GM21515 (cell line): ENCODE measurements around the gene LONP2.
"Not testable (repeated sequence)": the region's sequence is repeated elsewhere in the genome, so short reads cannot be mapped to it uniquely, and the experiment has no call there.

ENCODE experiments used
- ATAC-seq: cut with Tn5 transposase; IDR thresholded peaks from one replicate; pipeline ENCODE4 v1.9.1; 2021; ENCODE audit not compliant: unreplicated experiment

LONP2 gene

DNA sequence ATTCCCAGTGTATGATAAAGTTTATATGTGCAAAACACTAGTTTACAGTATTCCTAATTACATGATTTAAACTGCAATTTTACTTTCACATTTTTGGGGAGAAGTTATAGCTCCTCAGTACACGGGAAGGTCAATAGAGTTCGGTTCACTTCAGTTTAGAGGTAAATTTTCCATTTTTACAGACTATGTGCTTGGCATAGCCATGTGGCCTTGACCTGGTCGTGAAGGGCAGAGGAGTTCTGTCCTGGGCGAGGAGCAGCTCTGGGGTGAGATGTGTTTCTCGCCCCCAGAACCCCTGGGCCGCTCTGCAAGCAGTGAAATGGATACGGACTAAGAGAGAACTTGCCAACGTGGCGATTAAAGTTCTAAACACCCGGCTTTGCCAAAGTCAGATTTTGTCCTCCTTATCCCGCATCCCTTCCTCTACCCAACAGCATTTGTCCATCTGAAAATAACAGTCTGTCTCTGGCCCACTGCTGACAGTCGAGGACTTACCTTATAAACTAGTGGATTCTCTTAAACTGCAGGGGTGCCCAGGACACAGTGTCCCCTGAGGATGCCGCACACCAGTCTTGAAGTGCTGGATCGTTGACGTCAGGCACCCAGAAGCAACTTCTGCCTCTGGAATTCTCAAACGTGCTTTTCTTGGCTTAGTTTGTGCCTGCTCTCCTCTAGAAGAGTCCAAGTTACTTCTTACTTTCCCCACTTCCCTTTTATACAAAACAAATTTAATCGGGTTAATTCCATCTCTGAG lies 142.6 kb downstream of the LONP2 start:
- no peak for ATAC-seq

DNA sequence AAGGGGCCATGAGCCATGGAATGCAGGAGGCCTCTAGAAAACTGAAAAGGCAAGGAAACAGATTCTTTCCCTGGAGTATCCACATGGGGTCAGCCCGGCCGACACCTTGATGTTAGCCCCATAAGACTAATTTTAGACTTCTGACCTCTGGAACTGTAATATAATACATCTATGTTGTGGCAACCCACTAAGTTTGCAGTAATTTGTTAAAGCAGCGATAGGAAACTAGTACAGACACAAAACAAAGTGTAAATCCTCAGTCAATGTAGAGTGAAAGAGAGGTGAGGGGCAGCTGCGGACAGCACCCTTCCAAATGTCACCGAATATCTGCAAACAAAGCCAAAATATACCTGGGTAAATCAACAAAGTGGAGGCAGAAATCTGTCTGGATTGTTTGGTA lies 148.3 kb downstream of the LONP2 start:
- no peak for ATAC-seq

GRCh38 chr16:48393485-48394354 lies 149.6 kb downstream of the LONP2 start:
- ATAC-seq, result no peak

DNA sequence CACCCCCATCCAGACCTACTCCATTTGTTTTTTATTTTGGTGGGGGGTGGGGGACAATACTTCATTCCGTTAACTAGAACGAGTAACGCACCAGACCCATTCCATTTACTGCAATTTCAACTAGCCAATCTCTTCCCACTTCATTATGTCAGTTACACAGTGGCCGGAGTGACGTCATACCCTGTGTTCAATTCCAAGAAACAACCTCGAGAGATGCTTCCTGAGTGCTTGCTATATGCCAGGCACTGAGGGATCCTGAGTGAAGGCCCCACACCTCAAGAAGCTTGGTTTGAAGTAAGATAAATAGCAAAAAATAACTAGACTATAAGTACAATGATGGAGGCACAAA lies 150.2 kb downstream of the LONP2 start:
- ATAC-seq, result no peak

DNA sequence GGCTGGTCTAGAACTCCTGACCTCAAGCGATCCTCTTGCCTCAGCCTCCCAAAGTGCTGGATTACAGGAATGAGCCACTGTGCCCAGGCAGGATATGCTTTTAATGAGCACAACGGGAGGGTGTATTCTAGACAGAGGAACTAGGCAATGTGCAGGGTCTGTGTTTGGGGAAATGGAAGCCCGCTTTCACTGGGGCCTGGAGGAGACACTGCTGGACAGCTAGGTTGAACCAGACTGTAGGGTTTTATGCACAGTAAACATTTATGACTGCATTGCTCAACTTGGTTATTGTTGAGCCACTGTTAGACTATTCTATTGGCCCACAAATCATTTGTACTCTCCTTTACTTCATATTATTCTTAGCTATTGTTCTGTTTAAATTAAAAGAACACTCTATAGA lies 151.3 kb downstream of the LONP2 start:
- ATAC-seq, result no peak

- not testable (repeated sequence) for ATAC-seq
Measured at GRCh38 chr16:48402547-48402946, 158.4 kb downstream of the LONP2 start.

DNA sequence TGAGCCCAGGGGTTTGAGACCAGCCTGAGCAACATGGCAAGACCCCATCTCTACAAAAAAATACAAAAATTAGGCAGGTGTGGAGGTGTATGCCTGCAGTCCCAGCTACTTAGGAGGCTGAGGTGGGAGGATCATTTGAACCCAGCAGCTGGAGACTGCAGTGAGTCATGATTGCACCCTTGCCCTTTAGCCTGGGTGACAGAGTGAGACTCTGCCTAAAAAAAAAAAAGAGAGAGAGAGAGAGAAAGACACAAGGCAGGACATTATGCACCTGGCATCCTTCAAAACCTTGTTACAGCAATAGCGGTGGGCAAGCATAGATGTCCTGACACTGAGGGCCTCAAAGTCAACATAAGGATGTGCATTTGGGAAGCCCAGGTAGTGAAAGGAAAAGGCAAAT lies 161.1 kb downstream of the LONP2 start:
- ATAC-seq, result no peak

- no peak for ATAC-seq
Measured at GRCh38 chr16:48405907-48406306, 161.8 kb downstream of the LONP2 start.
